HEK293T (cell line): ENCODE results near the gene OPRM1.

Experiments
- BHLHE40 ChIP-seq: fragments of 450-650 bp; IDR thresholded peaks from 2 replicates; pipeline ENCODE4 v1.6.1; 2016; ENCODE audit warnings: mild to moderate bottlenecking, moderate library complexity, borderline replicate concordance
- CTBP1 ChIP-seq: fragments of 450-650 bp; IDR thresholded peaks from 2 replicates; pipeline ENCODE4 v1.6.1; 2016; ENCODE audit warnings: borderline replicate concordance
- FOXA1 ChIP-seq: fragments of 450-650 bp; IDR thresholded peaks from 2 replicates; pipeline ENCODE4 v1.6.1; 2016; ENCODE audit warnings: mild to moderate bottlenecking
- SUZ12 ChIP-seq: fragments of 450-650 bp; IDR thresholded peaks from 2 replicates; pipeline ENCODE4 v1.6.1; 2016; ENCODE audit warnings: mild to moderate bottlenecking
- TF ChIP-seq, protein P1 (sequence below): fragments of 450-650 bp; IDR thresholded peaks from 2 replicates; pipeline ENCODE4 v1.6.1; 2016

- TF ChIP-seq CTBP1 (no peak), BHLHE40 (no peak), FOXA1 (no peak), SUZ12 (no peak)
- TF ChIP-seq, protein P1, sequence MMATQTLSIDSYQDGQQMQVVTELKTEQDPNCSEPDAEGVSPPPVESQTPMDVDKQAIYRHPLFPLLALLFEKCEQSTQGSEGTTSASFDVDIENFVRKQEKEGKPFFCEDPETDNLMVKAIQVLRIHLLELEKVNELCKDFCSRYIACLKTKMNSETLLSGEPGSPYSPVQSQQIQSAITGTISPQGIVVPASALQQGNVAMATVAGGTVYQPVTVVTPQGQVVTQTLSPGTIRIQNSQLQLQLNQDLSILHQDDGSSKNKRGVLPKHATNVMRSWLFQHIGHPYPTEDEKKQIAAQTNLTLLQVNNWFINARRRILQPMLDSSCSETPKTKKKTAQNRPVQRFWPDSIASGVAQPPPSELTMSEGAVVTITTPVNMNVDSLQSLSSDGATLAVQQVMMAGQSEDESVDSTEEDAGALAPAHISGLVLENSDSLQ = no peak
Measured at GRCh38 chr6:154236646-154237301, 197.7 kb downstream of the OPRM1 start.
